ENCODE measurements around the gene TUBGCP3. TPM values are rescaled to one million over a fixed set of nuclear protein-coding genes. Genes with fewer than 3 reads are reported as not detected.

The TUBGCP3 gene
- total RNA-seq, 4 donors from 2014 or later: 23.3 to 43.6 (median 30.0) TPM

GRCh38 chr13:112617754-112618375, 29.9 kb upstream of the TUBGCP3 start:
- TF ChIP-seq POLR2A (IDR thresholded peaks at IDR 0.05) (no peak), EP300 (IDR thresholded peaks at IDR 0.05; ENCODE audit: low read depth) (no peak), POLR2AphosphoS5 (IDR thresholded peaks at IDR 0.05) (no peak), CTCF (IDR thresholded peaks at IDR 0.05) (no peak)
- no peak for DNase-seq
- Histone ChIP-seq H3K9me3 (no peaks in the 10 kb centered on the region), H3K36me3 (no peaks in the 10 kb centered on the region), H3K27ac (no peak overlapping the region), H3K27me3 (peaks cover 21% of the 10 kb centered on the region), H3K4me1 (no peaks in the 10 kb centered on the region), H3K4me3 (no peak overlapping the region)
- intact Hi-C loops (cut with DNase I; ENCODE audit: low total_unique reads): no loop called here
- in situ Hi-C loops (cut with MboI; ENCODE audit: low pct_ligation_motif_present in 1 of 4, low pct_unique_long_range_greater_than_20kb in 1 of 4, low sequenced_read_pairs in 3 of 4): loop anchor here in 2 of 4 donors (25.0 kb wide), 1 partner anchor 1131 kb away; no protein-coding TSS in a partner anchor
- WGBS, 2 donors (ENCODE audit: low coverage in 1 of 2): 78 to 100% methylated on average over 1 to 18 of the region's 18 CpGs

- Histone ChIP-seq H3K27ac (no peak overlapping the region), H3K9me3 (no peaks in the 10 kb centered on the region), H3K27me3 (peaks cover 17% of the 10 kb centered on the region), H3K36me3 (no peaks in the 10 kb centered on the region), H3K4me1 (no peaks in the 10 kb centered on the region), H3K4me3 (no peak overlapping the region)
- TF ChIP-seq CTCF (IDR thresholded peaks at IDR 0.05) (peak; percentile 42 to 50 (median 48)), EP300 (IDR thresholded peaks at IDR 0.05; ENCODE audit: low read depth) (no peak)
- WGBS, 2 donors (ENCODE audit: low coverage in 1 of 2): 55 to 59% methylated on average over 5 to 13 of the region's 13 CpGs
- no peak for DNase-seq
- intact Hi-C loops (cut with DNase I; ENCODE audit: low total_unique reads) (no loop called here), in situ Hi-C loops (cut with MboI; ENCODE audit: low pct_ligation_motif_present in 1 of 4, low pct_unique_long_range_greater_than_20kb in 1 of 4, low sequenced_read_pairs in 3 of 4) (loop anchor here in 2 of 4 donors (25.0 kb wide), 1 partner anchor 1129 kb away; no protein-coding TSS in a partner anchor)
Observed at GRCh38 chr13:112616586-112617362, 28.8 kb upstream of the TUBGCP3 start.

- in situ Hi-C loops (cut with MboI; ENCODE audit: low pct_ligation_motif_present in 1 of 4, low pct_unique_long_range_greater_than_20kb in 1 of 4, low sequenced_read_pairs in 3 of 4): loop anchor here in 2 of 4 donors (25.0 kb wide), 1 partner anchor 1128 kb away; no protein-coding TSS in a partner anchor
- Histone ChIP-seq H3K27ac (no peak overlapping the region), H3K36me3 (no peaks in the 10 kb centered on the region), H3K9me3 (no peaks in the 10 kb centered on the region), H3K4me3 (no peak overlapping the region), H3K4me1 (no peaks in the 10 kb centered on the region), H3K27me3 (peaks cover 13% of the 10 kb centered on the region)
- DNase-seq: no peak
- no peak for TF ChIP-seq CTCF (IDR thresholded peaks at IDR 0.05)
- TF ChIP-seq POLR2AphosphoS5 (IDR thresholded peaks at IDR 0.05): no peak
- no peak for TF ChIP-seq POLR2A (IDR thresholded peaks at IDR 0.05)
- 69 to 70% methylated on average over 2 to 7 of the region's 8 CpGs for WGBS, 2 donors (ENCODE audit: low coverage in 1 of 2)
- intact Hi-C loops (cut with DNase I; ENCODE audit: low total_unique reads): no loop called here
Observed at GRCh38 chr13:112615391-112615790, 27.4 kb upstream of the TUBGCP3 start.

- DNase-seq: no peak
- TF ChIP-seq POLR2AphosphoS5 (IDR thresholded peaks at IDR 0.05): no peak
- TF ChIP-seq CTCF (IDR thresholded peaks at IDR 0.05): no peak
- TF ChIP-seq POLR2A (IDR thresholded peaks at IDR 0.05): no peak
- intact Hi-C loops (cut with DNase I; ENCODE audit: low total_unique reads): no loop called here
- 79 to 86% methylated on average over 7 of the region's 7 CpGs for WGBS, 2 donors (ENCODE audit: low coverage in 1 of 2)
- H3K27ac ChIP-seq: no peak overlapping the region
- no peaks in the 10 kb centered on the region for H3K9me3 ChIP-seq
- peaks cover 13% of the 10 kb centered on the region for H3K27me3 ChIP-seq
- no peak overlapping the region for H3K4me3 ChIP-seq
- H3K4me1 ChIP-seq: no peaks in the 10 kb centered on the region
- no peaks in the 10 kb centered on the region for H3K36me3 ChIP-seq
- in situ Hi-C loops (cut with MboI; ENCODE audit: low pct_ligation_motif_present in 1 of 4, low pct_unique_long_range_greater_than_20kb in 1 of 4, low sequenced_read_pairs in 3 of 4): loop anchor here in 2 of 4 donors (25.0 kb wide), 1 partner anchor 1128 kb away; no protein-coding TSS in a partner anchor
Observed at GRCh38 chr13:112614835-112615234, 26.9 kb upstream of the TUBGCP3 start.
